Panc1 (cell line): ENCODE results near the gene G2E3. TPM values are rescaled to one million over a fixed set of nuclear protein-coding genes. Genes with fewer than 3 reads are reported as not detected.
"Not testable (repeated sequence)": the region's sequence is repeated elsewhere in the genome, so short reads cannot be mapped to it uniquely, and the experiment has no call there.

Experiments
- ATAC-seq: fragments of 200-7000 bp; cut with Tn5 transposase; 2 replicates; pipeline ENCODE4 v1.9.1; 2020; ENCODE audit warnings: mild to moderate bottlenecking, moderate library complexity
- BruUV-seq: library from RNA; stranded (reverse); fragments of 400-500 nt; replicated peaks from 2 replicates; lab custom pipeline; 2021; lab: Mats Ljungman, UMichigan
- CTCF ChIA-PET: fragments of 300-600 bp; sonication (Branson Sonifier 250); formaldehyde crosslinking; loops from one replicate; lab custom pipeline; 2022; ENCODE audit warnings: antibody characterized with exemption; lab: Charles Lee
- POLR2A ChIA-PET: fragments of 300-600 bp; sonication (Branson Sonifier 250); formaldehyde crosslinking; loops from one replicate; lab custom pipeline; 2022; ENCODE audit warnings: antibody characterized with exemption; lab: Charles Lee
- DNase-seq: peaks from one replicate; pipeline ENCODE4 v3.0.0-alpha.2; 2010; ENCODE audit warnings: low read depth, low spot score
- H3K27ac ChIP-seq: 2 replicates; pipeline ENCODE4 v1.5.1; 2011; ENCODE audit warnings: mild to moderate bottlenecking, low read length, inconsistent platforms
- H3K27me3 ChIP-seq: fragments of 200-500 bp; sonication (Bioruptor generic); 2 replicates; pipeline ENCODE4 v1.6.0; 2014; ENCODE audit warnings: low read length, inconsistent platforms; ENCODE audit not compliant: control insufficient read depth, insufficient read depth
- H3K36me3 ChIP-seq: fragments of 200-500 bp; sonication (Bioruptor generic); 2 replicates; pipeline ENCODE4 v1.5.1; 2014; ENCODE audit warnings: inconsistent platforms, mild to moderate bottlenecking, low read length, moderate library complexity; ENCODE audit not compliant: control insufficient read depth, insufficient read depth
- H3K4me1 ChIP-seq: 2 replicates; pipeline ENCODE4 v1.5.1; 2011; ENCODE audit warnings: inconsistent platforms, mild to moderate bottlenecking, low read length, moderate library complexity; ENCODE audit not compliant: control insufficient read depth, insufficient read depth
- H3K4me3 ChIP-seq, 2 experiments: 2 replicates each; pipeline ENCODE4 v1.5.1; 2011 to 2012; ENCODE audit warnings: low read depth in 2 of 2, low read length in 2 of 2, mild to moderate bottlenecking in 2 of 2, inconsistent platforms in 1 of 2, moderate library complexity in 1 of 2
- H3K9me3 ChIP-seq: fragments of 200-500 bp; sonication (Bioruptor generic); 2 replicates; pipeline ENCODE4 v1.5.1; 2014; ENCODE audit warnings: low read depth, mild to moderate bottlenecking, inconsistent platforms, low read length, moderate library complexity; ENCODE audit not compliant: control insufficient read depth, insufficient read depth
- POLR2AphosphoS5 ChIP-seq: IDR thresholded peaks from 2 replicates; pipeline ENCODE4 v1.6.1; 2012; ENCODE audit warnings: mild to moderate bottlenecking, low read depth, low read length, moderate library complexity
- SIN3A ChIP-seq: IDR thresholded peaks from 2 replicates; pipeline ENCODE4 v1.6.1; 2012; ENCODE audit warnings: low read depth, mild to moderate bottlenecking, low read length, moderate library complexity, borderline replicate concordance; ENCODE audit not compliant: insufficient read depth
- TCF7L2 ChIP-seq: IDR thresholded peaks from 2 replicates; pipeline ENCODE4 v1.6.1; 2011; ENCODE audit warnings: mild to moderate bottlenecking, low read depth, low read length, inconsistent platforms
- in situ Hi-C: cut with HindIII; loops from 2 replicates; pipeline ENCODE4 v1.10.0; 2016; ENCODE audit warnings: low sequenced_read_pairs, low pct_unique_long_range_greater_than_20kb
- intact Hi-C: fragments of 100-400 bp; cut with micrococcal nuclease; formaldehyde crosslinking; loops from one replicate; pipeline ENCODE4 v1.10.0; 2022; ENCODE audit not compliant: unreplicated experiment
- total RNA-seq: library from RNA; stranded (reverse); gene quantifications from one replicate; pipeline ENCODE4 v1.2.1, GENCODE V29; 2021; ENCODE audit not compliant: unreplicated experiment
- TF ChIP-seq, protein P1 (sequence below), 2 experiments: IDR thresholded peaks; 2 replicates each; pipeline ENCODE4 v1.6.1; 2011 to 2012; ENCODE audit warnings: low read depth in 2 of 2, control low read depth in 1 of 2, low read length in 1 of 2, mild to moderate bottlenecking in 1 of 2, moderate library complexity in 1 of 2; ENCODE audit not compliant: insufficient read depth in 1 of 2
- TF ChIP-seq, protein P2 (sequence below): fragments of 450-650 bp; IDR thresholded peaks from 2 replicates; pipeline ENCODE4 v1.5.1; 2017; ENCODE audit warnings: mild to moderate bottlenecking

G2E3 gene
- total RNA-seq, 1 experiment from 2014 or later, result 27.5 TPM

DNA sequence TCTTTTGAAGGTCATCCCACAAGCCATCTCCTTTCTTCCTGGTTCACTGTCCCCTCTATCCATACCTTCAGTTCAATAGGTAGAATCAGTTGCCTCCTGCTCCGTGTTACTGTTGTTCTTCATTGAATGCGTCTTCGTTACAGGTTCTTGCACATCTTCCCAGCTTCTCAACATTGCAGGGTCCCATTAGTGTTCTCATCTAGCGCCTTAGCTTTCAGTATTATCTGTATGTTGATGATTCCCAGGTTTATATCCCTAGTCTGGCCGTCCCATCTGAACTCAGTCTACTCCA lies 65.1 kb downstream of the G2E3 start:
- Histone ChIP-seq H3K36me3 (peaks cover 7% of the 10 kb centered on the region), H3K4me3 (no peak overlapping the region), H3K27ac (no peak overlapping the region), H3K27me3 (no peaks in the 10 kb centered on the region), H3K9me3 (no peaks in the 10 kb centered on the region), H3K4me1 (peaks cover 3% of the 10 kb centered on the region; the same call in 1 of the 2 replicates)
- ATAC-seq (no peak), DNase-seq (no peak)
- CTCF ChIA-PET, result no interaction called here
- no TSS peak for BruUV-seq
- POLR2A ChIA-PET, result no interaction called here
- intact Hi-C loops, result no loop called here
- in situ Hi-C loops, result no loop called here
- TF ChIP-seq, protein P1, sequence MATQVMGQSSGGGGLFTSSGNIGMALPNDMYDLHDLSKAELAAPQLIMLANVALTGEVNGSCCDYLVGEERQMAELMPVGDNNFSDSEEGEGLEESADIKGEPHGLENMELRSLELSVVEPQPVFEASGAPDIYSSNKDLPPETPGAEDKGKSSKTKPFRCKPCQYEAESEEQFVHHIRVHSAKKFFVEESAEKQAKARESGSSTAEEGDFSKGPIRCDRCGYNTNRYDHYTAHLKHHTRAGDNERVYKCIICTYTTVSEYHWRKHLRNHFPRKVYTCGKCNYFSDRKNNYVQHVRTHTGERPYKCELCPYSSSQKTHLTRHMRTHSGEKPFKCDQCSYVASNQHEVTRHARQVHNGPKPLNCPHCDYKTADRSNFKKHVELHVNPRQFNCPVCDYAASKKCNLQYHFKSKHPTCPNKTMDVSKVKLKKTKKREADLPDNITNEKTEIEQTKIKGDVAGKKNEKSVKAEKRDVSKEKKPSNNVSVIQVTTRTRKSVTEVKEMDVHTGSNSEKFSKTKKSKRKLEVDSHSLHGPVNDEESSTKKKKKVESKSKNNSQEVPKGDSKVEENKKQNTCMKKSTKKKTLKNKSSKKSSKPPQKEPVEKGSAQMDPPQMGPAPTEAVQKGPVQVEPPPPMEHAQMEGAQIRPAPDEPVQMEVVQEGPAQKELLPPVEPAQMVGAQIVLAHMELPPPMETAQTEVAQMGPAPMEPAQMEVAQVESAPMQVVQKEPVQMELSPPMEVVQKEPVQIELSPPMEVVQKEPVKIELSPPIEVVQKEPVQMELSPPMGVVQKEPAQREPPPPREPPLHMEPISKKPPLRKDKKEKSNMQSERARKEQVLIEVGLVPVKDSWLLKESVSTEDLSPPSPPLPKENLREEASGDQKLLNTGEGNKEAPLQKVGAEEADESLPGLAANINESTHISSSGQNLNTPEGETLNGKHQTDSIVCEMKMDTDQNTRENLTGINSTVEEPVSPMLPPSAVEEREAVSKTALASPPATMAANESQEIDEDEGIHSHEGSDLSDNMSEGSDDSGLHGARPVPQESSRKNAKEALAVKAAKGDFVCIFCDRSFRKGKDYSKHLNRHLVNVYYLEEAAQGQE (IDR thresholded peaks at IDR 0.05; ENCODE audit: insufficient read depth in 1 of 2, low read depth in 2 of 2, low read length in 1 of 2), result no peak
- TF ChIP-seq POLR2AphosphoS5, result no peak
- TF ChIP-seq, protein P2, sequence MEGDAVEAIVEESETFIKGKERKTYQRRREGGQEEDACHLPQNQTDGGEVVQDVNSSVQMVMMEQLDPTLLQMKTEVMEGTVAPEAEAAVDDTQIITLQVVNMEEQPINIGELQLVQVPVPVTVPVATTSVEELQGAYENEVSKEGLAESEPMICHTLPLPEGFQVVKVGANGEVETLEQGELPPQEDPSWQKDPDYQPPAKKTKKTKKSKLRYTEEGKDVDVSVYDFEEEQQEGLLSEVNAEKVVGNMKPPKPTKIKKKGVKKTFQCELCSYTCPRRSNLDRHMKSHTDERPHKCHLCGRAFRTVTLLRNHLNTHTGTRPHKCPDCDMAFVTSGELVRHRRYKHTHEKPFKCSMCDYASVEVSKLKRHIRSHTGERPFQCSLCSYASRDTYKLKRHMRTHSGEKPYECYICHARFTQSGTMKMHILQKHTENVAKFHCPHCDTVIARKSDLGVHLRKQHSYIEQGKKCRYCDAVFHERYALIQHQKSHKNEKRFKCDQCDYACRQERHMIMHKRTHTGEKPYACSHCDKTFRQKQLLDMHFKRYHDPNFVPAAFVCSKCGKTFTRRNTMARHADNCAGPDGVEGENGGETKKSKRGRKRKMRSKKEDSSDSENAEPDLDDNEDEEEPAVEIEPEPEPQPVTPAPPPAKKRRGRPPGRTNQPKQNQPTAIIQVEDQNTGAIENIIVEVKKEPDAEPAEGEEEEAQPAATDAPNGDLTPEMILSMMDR, result no peak
- no peak for TF ChIP-seq TCF7L2
- no peak for TF ChIP-seq SIN3A

DNA sequence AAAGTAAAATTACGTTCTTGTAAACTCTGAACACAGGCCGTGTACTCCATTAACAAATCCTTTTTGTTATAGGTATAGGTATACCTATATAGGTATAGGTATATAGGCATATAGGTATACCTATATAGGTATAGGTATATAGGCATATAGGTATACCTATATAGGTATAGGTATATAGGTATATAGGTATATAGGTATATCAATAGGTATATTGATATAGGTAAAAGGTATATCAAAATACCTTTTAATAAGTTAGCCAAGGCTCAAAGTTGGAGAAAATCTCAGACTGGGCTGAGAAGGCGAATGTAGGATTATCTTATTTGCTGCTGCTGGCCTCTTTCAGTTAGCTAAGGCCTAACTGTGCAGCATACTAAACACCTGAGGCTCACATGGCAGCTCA lies 66.6 kb downstream of the G2E3 start:
- DNase-seq (no peak), ATAC-seq (no peak)
- no peak overlapping the region for H3K27ac ChIP-seq
- no TSS peak for BruUV-seq
- peaks cover 7% of the 10 kb centered on the region; the same call in 1 of the 2 replicates for H3K36me3 ChIP-seq
- H3K4me3 ChIP-seq, result no peak overlapping the region
- ChIA-PET CTCF (interaction anchor here (0.6 kb wide), 1 partner anchor 30 kb away, joined by 5 read pairs; no protein-coding TSS in a partner anchor), POLR2A (no interaction called here)
- intact Hi-C loops (no loop called here), in situ Hi-C loops (no loop called here)
- H3K4me1 ChIP-seq, result 0 out of 2 replicates have a peak, but pooled peaks cover 3% of the 10 kb centered on the region
- TF ChIP-seq, protein P1 (IDR thresholded peaks at IDR 0.05; ENCODE audit: insufficient read depth in 1 of 2, low read depth in 2 of 2, low read length in 1 of 2), result no peak
- no peak for TF ChIP-seq POLR2AphosphoS5
- TF ChIP-seq TCF7L2, result no peak
- TF ChIP-seq SIN3A, result no peak
- TF ChIP-seq, protein P2, result no peak
- H3K9me3 ChIP-seq, result no peaks in the 10 kb centered on the region
- H3K27me3 ChIP-seq, result no peaks in the 10 kb centered on the region

DNA sequence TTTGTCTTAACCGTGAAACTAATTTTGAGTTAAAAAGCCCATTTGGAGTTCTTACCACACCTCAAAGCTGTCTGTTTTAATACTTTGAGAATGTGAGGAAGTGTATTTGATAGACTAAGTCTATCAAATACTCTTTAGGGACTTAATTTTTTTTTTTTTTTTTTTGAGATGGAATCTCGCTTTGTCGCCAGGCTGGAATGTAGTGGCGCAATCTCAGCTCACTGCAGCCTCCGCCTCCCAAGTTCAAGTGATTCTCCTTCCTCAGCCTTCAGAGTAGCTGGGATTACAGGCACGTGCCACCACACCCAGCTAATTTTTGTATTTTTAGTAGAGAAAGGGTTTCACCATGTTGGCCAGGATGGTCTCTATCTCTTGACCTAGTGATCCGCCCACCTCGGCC lies 70.5 kb downstream of the G2E3 start:
- in situ Hi-C loops, BruUV-seq, POLR2A ChIA-PET, H3K4me1 ChIP-seq, H3K9me3 ChIP-seq, H3K27me3 ChIP-seq, H3K4me3 ChIP-seq, H3K27ac ChIP-seq, H3K36me3 ChIP-seq, ATAC-seq, CTCF ChIA-PET, intact Hi-C loops, DNase-seq: not testable (repeated sequence)
